C4-2B (cell line): ENCODE results near the gene SH3GLB2.

Source experiments
- CTCF ChIP-seq: fragments of 450-650 bp; conservative IDR thresholded peaks from 2 replicates; pipeline ENCODE4 v1.5.1; 2017; ENCODE audit warnings: mild to moderate bottlenecking
- ZFX ChIP-seq: fragments of 450-650 bp; IDR thresholded peaks from 2 replicates; pipeline ENCODE4 v1.6.1; 2017

DNA sequence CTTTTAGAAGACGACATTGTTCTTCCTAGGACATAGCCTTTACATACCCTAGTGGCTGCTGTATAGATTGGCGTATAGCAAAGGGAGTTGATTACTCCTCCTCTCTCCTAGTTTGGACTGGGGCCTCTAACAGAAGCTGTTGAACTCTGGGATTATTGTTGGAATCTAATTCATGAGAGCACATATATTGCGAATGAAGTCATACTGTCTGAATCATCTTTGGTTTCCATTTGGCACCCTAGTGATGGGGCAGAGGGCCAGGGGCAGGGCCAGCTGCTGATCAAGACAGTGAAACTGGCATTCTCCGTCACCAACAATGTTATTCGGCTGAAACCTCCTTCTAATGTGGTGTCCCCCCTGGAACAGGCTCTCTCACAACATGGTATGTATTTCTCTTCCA lies 40.3 kb downstream of the SH3GLB2 start:
- TF ChIP-seq CTCF: no peak
- TF ChIP-seq ZFX: no peak
